ENCODE measurements around the gene NME9.
"Not testable (repeated sequence)": the region's sequence is repeated elsewhere in the genome, so short reads cannot be mapped to it uniquely, and the experiment has no call there.

Gene NME9, protein sequence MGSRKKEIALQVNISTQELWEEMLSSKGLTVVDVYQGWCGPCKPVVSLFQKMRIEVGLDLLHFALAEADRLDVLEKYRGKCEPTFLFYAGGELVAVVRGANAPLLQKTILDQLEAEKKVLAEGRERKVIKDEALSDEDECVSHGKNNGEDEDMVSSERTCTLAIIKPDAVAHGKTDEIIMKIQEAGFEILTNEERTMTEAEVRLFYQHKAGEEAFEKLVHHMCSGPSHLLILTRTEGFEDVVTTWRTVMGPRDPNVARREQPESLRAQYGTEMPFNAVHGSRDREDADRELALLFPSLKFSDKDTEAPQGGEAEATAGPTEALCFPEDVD

DNA sequence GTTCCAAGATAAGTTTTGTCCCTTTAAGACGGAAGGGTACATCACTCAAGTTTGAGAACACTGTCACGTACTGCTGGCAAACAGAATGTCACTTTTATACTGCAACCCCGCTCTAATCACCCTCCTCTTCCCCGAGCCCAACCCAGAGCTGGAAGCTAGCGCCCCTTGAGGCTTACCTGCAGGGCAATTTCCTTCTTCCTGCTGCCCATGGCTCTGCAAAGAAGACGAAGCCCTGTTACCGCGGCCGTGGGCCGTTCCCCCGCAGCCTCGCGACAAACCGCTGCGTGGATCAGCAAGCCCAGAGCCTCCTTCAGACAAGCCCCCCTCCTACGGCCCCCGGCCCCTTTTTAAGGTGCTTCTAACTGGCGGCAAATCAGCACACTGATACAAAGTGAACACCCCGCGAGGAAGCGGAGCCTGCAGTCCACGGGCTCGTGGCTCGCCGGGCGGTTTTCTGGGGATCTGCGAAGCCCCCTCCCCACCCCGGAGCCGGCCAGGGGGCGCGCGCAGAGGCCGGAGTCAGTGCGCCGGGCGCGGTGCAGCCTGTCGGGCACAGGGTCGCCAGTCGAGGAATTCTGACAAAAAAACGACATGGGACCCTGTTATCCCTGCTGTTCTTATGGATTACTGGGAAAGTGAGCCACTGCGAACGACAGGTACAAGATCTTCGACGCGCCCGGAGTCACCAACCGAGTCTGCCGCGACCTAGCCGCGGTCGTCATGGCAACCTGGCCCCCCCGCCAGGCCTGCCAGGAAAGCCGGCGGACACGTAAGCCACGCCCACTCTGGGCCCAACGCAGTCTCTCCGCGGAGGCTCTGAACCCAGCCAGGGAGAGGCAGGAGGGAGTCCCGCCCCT, at the start of gene NME9:
NME9 (minus strand) TSS at position 725 of the 857 bp plus-strand sequence; CDS start at position 209, 516 bp downstream.
- DNase-seq = peak; percentile 93

DNA sequence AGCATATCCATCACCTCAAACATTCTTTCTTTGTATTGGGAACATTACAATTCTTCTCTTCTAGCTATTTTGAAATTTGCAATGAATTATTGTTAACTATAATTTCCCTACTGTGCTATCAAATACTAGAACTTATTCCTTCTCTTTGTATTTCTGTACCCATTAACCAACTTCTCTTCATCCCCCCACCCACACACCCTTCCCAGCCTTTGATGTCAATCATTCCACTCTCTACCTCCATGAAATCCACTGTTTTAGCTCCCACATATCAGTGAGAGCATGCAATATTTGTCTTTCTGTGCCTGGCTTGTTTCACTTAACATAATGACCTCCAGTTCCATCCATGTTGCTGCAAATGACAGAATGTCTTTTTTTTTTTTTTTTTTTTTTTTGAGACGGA, 49.3 kb upstream of the NME9 start:
- DNase-seq = no peak

DNA sequence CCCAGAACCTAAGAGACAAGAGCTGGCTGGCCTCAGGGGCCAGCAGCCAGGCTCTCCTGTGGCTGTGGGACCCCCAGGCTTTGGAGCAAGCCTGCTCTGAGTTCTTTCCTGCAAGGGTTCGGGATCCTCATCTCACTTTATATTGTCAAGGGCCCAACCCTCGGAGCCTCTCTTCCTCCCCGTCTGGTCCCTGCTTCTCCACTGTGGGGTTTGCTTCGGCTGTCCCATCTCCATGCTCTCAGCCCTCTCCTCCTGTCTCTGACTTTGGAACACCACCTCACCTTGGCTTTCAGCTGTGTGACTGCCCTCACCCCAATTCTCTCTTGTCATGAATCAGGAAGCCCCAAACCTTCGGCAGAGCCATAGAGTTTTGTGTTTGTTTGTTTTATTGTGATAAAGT, 48.7 kb upstream of the NME9 start:
- DNase-seq = no peak

DNA sequence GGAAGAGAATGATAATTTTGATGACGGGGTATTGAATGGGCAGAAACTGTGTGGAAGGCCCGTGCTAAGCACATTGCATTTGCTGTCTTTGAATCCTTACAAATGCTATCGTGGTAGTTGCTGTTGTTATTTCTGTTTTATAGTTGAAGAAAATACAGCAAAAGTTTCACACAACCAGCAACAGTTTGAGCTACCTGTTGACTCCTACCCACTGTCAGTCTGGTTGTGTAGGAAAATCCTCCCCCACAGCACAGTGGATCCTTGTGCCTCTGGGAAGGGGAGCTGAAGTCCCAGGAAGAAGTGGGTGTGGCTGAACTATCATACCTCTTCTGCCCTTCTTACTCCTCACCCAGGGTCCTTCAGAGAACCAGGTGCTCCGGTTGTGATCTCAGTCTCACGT, 48.2 kb upstream of the NME9 start:
- DNase-seq = no peak

DNA sequence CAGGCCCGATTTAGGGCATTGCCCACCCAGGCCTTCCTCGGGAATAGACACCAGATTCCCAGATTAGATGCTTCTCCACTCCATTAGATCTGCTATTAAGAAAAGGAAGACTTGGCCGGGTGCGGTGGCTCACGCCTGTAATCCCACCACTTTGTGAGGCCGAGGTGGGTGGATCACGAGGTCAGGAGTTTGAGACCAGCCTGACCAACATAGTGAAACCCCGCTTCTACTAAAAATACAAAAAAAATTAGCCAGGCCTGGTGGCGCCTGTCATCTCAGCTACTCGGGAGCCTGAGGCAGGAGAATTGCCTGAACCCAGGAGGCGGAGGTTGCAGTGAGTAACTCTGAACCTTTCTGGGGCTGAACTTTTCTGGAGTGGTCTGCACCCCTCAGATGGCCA, 47.6 kb upstream of the NME9 start:
- not testable (repeated sequence) for DNase-seq

DNA sequence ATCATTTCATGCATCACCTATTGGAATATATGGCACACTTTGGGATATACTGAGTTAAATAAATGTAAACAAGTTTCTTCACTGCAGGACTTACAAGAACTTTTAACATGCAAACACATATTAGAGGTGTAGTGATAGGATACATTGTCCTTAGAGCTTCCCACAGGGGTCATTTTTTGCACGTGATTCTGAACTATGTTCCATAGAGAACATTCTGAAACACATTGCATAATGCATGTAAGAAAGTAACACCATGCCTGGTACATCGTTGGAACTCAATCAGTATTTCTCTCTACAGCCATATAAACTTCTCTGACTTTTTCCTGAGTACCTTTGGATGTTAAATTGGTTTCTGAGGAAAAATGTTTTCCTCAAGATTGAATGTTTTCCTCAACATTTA, 47.0 kb upstream of the NME9 start:
- DNase-seq = no peak

DNA sequence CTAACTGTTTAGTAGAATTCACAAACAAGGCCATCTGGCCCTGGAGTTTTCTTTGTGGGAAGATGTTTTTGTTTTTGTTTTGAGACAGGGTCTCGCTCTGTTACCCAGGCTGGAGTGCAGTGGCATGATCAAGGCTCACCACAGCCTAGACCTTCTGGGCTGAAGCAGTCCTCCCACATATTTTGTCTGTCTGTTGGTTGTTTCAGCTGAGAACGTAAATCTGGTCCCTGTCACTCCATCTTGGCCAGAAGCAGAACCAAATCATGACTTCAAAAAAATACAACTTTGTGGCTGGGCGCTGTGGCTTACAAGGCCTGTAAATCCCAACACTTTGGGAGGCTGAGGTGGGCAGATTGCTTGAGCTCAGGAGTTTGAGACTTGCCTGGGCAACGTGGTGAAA, 45.8 kb upstream of the NME9 start:
- DNase-seq = no peak

DNA sequence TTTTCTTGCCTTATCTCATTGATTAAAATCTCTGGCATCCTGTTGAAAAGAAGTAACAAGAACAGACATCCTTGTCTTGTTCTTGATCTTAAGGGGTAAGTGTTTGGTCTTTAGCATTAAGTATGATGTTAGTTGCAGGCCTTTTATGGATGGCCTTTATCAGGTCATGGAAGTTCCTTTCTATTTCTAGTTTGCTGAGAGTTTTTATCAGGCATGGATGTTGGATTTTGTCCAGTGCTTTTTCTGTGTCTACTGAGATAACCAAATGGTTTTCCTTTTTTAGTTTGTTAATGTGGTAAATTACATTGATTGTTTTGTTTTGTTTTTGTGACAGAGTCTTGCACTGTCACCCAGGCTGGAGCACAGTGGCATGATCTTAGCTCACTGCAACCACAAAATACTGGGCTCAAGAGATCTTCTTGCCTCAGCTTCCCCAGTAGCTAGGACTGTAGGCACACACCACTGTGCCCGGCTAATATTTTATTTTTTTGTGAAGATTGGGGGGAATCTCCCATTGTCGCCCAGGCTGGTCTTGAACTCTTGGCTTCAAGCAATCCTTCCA, 45.0 kb upstream of the NME9 start:
- no peak for DNase-seq

DNA sequence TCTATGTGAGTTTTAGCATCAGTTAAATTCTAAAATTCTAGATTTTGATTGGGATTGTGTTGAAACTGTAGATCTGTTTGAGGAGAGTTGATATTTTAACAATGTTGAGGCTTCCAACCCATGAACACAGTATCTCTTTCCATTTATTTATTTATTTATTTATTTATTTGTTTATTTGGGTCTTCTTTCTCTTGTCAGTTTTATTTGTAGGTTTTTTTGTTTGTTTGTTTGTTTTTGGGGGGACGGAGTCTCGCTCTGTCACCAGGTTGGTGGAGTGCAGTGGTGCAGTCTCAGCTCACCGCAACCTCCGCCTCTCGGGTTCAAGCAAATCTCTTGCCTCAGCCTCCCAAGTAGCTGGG, 44.1 kb upstream of the NME9 start:
- no peak for DNase-seq

DNA sequence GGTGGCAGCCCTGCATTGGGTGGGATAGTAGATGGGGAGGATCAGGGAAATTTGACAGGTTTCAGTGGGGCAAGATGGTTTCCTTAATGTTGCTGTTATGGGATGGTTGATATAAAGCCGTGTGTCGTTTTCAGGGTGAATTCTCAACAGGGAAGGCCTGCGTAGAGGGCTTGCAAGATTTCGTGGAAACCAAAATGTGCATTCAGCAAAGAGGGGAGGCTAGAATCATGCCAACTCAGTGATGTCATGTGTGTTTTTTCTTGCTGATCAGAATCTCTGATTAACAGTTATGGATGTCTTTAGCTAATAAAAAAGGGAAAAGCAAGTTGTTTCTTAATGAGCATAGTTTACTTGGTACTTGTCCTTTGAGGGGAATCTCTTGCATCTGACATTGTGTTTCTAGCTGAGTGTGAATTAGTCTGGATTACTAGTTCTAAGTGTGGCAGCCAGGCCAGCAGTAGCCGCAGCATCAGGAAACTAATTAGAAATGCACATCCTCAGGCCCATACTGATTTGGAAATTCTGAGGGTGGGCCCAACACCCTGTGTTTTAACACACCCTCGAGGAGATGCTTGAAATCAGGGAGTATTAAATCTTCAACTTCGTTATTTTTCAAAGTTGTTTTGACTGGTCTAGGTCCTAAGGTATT, 43.6 kb upstream of the NME9 start:
- no peak for DNase-seq

DNA sequence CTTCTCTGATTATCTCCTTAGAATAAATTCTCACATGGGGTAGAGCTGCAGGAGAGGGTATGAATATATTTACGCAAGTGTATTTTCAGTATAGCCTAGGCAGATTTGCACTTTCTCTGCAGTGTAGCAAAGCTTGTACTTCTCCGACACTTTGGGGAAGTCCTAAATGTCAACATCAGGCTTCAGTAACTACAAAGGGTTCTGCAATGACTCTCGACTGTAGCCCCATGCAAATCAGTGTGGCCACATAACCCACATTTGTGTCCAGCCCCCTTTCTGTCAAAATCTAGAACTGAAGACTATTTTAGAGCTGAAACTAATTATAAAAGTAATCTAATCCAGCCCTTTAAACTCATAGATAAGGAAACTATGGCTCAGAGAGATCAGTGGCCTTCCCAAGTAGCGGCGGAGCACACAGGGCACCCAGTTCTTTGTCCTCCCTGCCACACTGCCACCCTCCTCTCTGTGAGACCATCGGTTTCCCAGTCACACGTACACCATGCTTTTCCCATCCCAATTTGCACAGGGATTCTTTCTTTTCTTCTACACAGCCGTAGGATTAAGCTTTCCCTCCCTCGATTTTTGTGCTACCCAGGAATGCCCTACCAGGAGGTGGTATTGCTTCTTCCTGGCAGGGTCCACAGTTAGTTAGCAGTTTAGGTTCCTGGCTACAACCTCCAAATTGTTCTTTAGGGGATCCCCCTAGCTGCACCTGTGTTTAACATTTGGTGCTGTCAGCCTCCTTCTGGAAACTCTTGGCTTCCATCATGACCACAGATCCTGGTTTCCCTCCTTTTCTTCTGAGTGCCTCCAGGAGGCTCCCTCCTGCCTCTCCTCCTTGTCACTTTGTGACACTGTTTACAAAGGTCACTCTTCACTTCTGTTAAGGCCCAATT, 41.7 kb upstream of the NME9 start:
- DNase-seq = peak; percentile 13

DNA sequence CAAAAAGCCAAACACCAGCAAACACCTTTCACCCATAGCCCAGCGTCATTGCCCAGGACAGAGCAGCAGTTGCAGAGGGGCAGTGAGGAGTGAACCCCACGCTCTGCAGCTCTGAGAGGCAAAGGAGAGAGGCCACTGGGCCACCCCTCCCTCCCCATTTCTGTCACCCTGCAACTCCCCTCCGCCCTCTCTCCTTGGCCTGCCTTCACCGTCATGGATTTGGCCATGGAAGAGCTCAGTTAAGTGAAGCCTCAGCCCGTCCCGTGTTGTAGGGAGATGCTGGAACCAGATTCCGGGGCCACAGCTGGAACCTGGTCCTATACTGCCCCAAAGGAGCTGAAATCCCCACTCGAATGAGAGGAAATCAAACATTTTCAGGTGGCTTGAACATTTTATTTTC, 40.7 kb upstream of the NME9 start:
- no peak for DNase-seq

DNA sequence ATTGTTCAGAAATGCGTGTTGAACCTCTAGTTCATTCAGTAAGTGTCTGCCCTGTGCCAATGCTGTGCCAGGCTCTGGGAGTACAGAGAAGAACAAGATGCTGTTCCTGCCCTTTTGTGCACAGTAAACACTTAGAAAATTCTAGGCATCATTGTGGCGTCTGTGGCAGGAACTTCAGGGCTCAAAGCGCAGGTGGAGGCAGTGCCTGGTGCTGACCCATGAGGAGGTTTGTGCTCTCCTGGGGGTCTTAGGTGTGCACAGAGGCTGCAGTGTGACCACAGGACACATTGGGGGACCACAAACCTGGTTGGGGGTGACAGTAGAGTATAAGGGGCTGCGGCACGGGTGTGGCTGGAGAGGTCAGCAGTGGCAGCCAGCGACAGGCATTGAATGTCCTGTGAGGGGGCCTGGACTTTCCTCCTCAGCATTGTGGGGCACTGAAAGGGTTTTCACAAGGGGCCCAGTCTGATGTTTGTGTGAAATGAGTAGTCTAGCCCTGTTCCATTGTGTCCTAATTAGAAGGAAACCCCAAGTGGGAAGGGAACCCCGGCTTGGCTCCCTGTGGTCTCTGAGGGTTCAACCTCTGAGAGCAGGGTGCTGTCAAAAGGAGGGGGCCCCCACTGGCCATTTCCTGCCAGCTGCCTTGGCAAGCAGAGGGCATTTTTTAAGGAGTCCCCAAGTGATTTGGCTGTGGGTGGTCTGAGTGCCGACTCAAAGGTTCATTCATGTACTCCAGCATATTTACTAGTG, 39.7 kb upstream of the NME9 start:
- no peak for DNase-seq

DNA sequence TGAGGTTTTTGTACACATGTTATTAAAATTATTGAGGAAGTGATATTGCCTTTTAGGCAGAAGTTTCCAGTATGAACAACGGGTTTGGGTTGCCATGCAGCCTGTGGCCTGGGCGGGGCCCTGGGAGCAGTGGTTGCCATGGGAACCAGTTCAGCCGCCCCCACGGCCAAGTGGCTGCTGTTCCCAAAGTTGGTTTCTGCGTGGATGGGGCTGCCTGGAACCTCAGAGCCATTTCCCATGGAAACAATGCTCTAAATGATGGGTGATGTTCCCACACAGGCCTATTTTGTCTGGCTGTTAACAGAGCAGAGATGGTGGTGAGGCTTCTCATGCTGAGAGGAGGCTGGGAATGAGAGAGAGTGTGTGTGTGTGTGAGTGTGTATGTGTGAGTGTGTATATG, 38.3 kb upstream of the NME9 start:
- peak; percentile 18 for DNase-seq

DNA sequence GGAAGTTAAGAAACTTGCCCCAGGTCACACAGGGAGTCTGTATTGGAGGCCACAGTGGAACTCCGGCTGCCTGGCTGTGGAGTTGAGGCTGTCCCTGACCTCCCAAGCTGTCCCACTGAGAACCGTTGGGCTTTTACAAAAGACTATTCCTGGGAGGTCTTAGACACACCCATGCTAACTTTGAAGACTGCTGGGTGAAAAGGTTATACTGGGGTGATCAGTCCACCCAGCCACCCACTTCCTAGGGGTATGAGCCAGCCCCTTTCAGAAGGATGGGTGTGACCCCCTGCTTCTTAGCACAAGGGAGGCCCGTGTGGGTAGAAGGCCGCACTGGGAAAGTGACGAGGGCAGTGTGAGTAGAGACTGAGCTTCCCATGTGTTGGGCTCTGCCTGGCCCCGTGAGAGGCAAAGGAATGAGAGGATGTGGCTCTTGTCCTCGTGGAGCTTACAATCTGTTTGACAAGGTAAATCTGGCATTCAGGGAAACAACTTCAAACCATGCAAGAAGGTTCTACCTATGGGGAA, 37.7 kb upstream of the NME9 start:
- no peak for DNase-seq

DNA sequence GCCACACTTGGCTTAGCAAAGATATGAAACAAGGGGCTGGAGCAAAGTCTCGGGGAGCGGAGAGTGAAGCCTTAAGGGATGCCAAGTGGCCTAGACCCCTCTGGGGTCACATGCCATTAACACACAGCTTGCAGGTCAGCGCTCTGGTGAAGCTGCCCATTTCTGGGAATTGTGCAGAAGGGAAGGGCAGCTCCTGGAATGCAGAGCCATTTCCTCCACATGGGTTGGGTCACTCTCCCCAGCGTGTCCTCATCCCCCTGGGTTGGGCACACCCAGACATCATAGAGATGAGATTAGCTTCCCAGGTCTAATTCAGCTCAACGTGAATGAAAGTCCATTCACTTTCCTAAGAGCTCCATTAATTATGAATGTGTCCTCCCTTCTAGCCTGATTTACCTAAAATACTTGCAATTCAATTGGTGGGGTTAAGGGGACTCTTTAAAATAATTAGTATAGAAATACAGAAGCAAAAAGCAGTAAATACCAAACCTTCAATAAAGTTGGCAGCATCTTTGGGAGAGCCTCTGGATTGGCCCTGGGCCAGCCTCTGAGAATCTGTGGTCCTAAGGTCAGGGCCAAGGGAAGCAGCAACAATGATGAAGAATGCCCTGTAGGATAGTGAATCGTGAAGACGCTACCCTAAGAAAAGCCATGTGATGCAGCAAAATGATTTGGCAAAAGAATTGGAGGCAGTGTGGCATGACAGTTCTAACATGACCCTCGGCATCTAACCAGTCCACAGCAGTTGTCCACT, 36.5 kb upstream of the NME9 start:
- DNase-seq = no peak

DNA sequence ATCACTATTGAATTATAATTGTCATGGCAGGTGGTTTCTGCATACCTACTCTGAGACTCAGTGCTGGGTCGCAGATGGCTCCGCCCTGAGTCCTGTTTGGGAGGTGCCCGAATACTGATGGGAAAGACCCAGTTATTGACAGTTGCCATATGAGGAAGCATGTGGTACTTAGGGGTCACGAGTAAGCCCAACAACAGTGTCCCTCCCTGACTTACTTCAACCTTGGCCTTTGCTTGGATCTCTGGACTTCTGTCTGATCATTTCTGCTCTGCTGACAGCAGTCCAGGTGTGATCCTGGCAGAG, 35.6 kb upstream of the NME9 start:
- no peak for DNase-seq

DNA sequence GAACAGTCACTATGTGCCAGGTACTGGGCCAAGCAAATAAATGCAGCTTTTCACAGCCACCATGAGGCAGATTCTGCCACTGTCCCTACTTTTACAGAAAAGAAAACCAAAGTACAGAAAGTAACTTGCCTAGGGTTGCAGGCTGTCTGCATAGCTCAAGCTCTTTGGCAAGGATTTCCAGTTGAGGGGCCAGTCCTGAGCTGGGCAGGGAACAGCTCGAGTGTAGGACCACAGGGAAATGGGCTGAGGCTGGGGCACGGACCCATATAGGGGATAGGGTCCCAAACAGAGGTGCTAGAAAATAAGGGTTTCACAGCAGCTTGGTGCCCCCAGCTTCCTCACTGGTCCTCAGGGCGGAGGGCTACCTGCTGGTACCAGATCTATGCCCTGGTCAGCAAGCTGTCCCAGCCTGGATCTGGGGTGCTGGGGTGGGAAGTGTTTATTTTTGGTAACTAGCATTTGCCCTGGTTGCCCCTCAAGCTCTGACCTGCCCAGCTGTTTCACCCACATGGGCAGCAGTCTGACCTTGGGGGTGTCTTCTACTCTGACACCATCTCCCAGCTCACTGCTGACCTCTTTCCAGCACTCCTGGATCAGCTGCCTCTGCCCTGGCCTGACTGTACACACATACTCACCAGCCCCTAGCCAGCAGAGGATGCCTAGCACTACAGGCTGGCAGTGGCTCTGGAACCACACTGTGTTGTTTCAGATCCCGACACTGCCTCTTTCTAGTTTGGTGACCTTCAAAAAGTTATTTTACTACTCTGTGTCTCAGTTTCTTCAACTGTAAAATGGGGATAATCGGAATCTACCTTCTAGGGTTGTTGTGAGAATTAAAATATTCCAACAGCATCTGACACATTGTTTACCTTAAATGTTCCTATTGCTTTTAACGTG, 35.0 kb upstream of the NME9 start:
- DNase-seq = no peak

DNA sequence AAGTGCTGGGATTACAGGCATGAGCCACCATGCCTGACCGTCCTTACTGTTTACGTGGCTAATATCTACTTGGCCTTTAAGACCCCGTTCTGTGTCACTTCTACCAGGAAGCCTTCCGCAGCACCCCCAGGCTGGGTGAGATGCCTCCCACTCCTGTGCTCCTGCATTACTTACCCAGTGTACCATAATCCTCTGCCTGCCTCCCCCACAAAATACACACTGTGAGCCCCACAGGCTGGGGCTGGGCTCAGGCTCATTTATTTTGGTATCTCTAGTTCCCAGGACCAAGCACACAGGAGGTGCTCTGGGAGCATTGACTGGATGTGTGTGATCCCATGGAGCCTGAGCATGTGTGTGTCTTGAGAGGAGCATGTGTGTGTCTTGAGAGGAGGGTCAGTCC, 33.7 kb upstream of the NME9 start:
- no peak for DNase-seq

DNA sequence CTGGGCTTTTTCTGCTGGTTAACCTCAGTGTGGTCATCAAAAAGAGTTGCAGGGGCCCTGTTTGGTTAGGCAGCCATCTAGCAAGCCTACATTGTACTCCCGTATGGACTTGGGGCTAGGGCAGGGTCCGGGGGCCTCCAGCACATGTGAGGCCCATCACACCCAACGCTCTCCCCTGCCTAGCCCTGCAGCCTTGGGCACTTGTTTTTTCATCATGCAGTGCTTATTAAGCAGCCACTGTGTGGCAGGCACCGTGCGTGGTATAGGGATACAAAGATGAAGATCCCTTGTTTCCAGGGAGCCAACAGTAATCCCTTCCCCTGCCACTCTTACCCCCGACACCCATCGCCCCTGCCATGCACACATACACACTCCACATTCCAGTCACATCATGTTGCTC, 32.9 kb upstream of the NME9 start:
- DNase-seq = no peak

Data from stimulated activated CD4-positive, alpha-beta T cell treated with anti-CD3 and anti-CD28 coated beads, Interleukin-15, amount 100 ng/mL, for 24 hours (primary cell).